NCI-H345 treated with DMSO at 0.1 percent for 48 hours (cell line): ENCODE results near the gene AUTS2.

Source experiments
- DNase-seq: peaks from one replicate; lab custom pipeline; 2025; ENCODE audit not compliant: unreplicated experiment; lab: John Stamatoyannopoulos, UW

Gene AUTS2

GRCh38 chr7:70016044-70016770 is 417.9 kb downstream of the AUTS2 start:
- no peak for DNase-seq

GRCh38 chr7:70017357-70017756 is 419.1 kb downstream of the AUTS2 start:
- DNase-seq: peak; percentile 11

DNA sequence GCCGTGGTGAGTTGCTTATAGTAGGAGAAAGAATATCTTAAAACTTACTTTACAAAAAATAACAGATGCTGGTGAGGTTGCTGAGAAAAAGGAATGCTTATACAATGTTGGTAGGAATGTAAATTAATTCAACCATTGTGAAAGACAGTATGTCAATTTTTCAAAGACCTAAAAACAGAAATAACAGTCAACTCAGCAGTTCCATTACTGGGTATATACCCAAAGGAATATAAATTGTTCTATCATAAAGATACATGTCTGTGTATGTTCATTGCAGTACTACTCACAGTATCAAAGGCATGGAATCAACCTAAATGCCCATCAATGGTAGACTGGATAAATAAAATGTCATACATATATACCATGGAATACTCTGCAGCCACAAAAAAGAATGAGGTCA is 420.4 kb downstream of the AUTS2 start:
- DNase-seq: no peak

DNA sequence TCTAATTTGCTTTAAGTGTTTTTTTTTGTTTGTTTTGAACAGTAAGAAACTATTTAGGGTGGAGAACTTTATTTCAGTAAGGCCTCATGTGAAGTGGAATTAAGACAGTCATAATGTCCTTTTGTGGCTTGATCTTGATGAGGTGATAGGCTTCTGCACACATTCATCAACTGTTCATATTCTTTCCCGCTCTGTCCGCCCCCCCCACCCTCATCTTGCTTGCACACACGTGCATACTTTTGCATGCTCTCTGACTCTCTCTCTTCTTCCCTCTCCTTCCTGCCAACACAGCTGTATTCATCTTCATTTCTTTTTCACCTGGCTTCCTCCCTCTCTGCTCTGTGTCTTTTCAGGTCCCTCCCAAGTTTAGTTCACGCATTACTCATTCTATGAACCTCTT is 429.6 kb downstream of the AUTS2 start:
- DNase-seq: no peak

DNA sequence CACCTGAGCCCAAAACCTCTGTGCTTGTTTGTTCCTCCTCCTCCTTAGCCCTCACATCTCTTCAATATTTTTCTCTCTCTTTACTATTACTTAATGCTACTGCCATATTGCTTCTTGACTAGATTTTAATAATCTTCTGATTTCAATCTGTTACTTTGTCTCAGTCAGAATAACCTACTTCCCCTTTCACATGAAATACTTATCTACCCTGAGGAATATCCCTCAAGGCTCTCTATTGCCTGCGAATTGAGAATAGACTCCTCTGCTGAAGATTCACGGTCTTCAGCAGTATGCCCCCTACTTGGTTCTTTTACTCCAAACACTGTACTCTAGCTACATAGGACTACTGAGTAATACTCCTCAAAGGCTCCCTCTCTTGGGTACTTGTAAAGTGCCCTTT is 430.3 kb downstream of the AUTS2 start:
- no peak for DNase-seq

GRCh38 chr7:70029993-70030392 is 431.7 kb downstream of the AUTS2 start:
- no peak for DNase-seq

GRCh38 chr7:70030745-70031144 is 432.5 kb downstream of the AUTS2 start:
- no peak for DNase-seq

DNA sequence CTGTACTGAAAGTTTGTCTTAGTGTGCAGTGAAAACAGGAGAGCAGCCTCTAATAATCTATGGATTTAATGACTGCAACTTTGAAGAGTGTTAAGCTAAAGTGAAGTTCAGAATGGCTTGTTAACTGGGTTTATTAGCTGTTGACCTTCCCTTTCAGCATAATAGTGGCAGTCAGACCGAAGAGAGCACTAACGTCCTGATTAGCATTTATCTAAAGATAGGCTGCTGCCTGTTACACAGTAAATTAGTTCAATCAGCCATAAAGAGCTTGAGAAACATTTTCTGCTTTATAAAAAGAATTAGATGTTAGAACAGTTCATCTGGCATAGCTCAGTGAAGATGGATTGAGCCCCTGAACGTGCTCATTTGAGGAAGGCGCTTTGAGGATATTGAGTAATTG is 433.0 kb downstream of the AUTS2 start:
- DNase-seq: no peak

DNA sequence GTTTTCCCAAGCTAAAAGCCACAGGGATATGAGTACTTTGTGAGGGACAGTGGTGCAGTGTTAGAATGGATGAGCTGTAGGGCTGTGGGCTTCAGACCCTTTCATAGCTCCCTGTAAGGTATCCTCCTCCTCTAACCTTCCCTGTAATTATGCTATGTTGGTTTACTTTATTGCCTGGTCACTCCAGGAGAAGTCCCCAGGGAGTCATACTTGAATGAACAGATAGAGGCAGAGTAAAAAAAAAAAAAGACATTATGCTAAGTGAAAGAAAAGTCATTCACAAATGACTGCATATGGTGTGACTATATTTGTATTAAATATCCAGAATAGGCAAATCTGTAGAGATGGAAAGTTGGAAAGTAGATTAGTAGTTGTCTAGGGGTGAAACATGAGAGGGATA is 434.4 kb downstream of the AUTS2 start:
- no peak for DNase-seq

DNA sequence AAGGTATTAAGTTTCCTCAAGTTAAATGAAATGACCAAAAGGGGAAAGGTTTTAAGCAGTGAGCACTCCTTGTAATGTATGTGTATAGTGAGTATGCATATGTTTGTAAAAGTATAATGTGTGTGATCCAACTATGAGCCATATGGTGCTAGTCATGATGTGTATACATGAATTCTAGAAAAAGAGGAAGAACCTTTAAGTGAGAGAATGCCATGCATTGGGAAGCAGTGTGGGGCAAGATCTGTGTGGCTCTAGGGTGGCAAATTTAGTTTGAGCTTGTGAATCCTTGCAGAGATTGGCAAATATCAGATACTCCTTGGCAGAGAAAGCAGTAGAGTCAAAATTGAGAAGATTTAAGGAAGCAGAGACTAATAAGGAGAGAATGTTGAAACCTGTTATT is 435.0 kb downstream of the AUTS2 start:
- DNase-seq: no peak

DNA sequence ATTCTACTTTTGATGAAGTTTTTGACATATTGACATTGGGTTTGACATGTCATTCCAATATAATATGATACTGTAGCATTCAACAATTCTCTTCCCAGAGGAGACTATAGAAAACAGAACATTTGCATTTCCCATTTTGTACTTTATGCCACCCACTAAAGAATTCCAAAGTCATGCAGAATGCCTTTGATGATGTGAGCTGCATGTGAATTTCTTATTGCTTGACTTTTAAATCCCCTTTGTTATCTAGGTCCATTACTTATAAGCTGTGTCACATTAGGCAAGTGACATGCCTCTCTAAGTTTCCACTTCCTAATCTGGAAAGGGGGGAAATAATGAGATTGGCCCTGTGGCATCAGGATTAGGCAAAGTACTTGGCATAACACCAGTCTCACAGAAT is 436.7 kb downstream of the AUTS2 start:
- no peak for DNase-seq

DNA sequence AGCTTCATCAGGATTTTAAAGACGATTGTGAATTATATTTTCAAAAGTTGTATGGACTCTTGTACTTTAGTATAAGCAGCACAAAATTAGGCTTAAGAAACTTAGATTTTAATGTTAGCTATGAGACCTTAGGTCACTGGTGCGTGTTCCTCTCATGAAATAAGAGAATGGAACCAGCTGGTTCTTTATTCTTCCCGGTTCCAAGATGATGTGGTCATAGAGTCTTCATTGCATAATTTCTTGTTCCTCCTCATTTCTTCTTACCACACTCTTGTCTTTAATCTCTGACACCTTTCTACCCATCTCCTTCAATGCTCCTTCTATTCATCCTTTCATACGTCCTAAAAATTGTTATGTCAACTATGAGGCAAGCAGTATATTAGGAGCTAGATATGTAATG is 437.2 kb downstream of the AUTS2 start:
- no peak for DNase-seq

DNA sequence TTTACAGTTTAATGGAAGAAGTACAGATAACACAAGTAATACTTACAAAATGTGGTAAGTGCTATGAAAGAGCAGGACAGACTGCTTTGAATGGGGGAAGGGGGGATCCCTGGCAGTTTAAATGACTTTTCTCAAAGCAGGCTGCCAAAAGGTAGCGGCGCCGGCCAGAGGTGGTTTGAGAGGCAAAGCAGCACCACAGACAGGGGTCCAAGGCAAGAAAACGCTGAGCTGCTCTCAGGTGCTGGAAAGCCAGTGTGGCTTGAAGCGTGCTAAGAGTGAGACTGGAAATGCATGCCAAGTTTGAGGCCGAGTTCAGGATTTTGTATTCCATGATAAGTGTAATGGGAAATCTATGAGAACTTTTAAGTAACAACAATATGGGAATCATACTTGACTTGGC is 437.7 kb downstream of the AUTS2 start:
- no peak for DNase-seq

- no peak for DNase-seq
These were observed 438.4 kb downstream of the AUTS2 start for GRCh38 chr7:70036695-70037094.

GRCh38 chr7:70037171-70037933 is 439.1 kb downstream of the AUTS2 start:
- DNase-seq: no peak

- DNase-seq: no peak
These were observed 441.8 kb downstream of the AUTS2 start for GRCh38 chr7:70040051-70040450.

GRCh38 chr7:70040970-70041766 is 442.9 kb downstream of the AUTS2 start:
- DNase-seq: peak; percentile 19

GRCh38 chr7:70042533-70042932 is 444.3 kb downstream of the AUTS2 start:
- DNase-seq: no peak

GRCh38 chr7:70043015-70043538 is 444.8 kb downstream of the AUTS2 start:
- DNase-seq: no peak

- DNase-seq: no peak
These were observed 445.8 kb downstream of the AUTS2 start for GRCh38 chr7:70044064-70044463.

DNA sequence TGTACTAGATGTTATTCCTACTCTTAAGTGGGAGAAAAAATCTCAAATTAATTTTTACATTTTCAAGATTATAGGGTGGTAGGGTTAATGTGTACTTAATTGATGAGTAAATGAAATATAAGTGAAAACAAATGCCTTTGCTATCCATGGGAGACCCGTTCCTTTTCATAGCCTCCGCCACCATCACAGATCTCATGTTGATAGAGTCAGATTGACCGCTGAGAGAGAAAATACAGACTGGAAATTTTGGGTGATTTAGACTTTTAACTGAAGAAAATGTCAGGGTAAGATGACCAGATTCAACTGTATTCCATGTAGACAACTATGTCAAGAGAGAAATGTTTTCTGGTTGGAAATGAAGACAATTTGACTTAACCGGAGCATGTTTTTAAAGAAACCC is 446.2 kb downstream of the AUTS2 start:
- no peak for DNase-seq

GRCh38 chr7:70044981-70045380 is 446.7 kb downstream of the AUTS2 start:
- no peak for DNase-seq
